Measurements from ENCODE around the gene SMIM32. TPM values are rescaled to one million over a fixed set of nuclear protein-coding genes. Genes with fewer than 3 reads are reported as not detected.
A peak's percentile ranks its signal among the peaks of the same experiment; 100 is the strongest.

The SMIM32 gene
- total RNA-seq, 2 donors from 2014 or later, result not detected

DNA sequence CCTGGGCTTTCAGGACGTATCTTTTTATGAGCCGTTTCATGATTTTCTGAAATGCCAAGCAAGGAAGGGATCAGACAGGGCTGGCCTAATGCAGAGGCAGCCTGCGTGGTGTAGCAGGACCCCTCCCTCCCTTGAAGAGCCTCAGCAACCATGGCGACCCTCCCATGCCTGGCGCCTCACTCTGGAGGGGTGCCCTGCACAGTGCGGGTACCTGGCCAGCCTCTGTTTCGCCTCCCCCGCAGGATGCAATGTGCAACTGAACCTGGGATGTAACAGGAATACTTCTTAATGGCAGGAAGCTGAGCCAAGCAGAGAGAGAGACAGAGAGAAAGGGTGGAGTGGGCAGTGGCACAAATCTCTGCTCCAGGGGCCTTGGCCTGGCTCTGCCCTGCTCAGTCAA lies 23.3 kb upstream of the SMIM32 start:
- Mint-ChIP-seq H3K27me3 (ENCODE audit: low read depth) (peaks cover 16% of the 10 kb centered on the region), H3K27ac (no peak overlapping the region), H3K4me1 (ENCODE audit: low read depth) (no peaks in the 10 kb centered on the region), H3K9me3 (peaks cover 6 to 7% of the 10 kb centered on the region in 2 donors), H3K4me3 (no peak overlapping the region), H3K36me3 (ENCODE audit: insufficient read depth in 2 of 2) (peaks cover 1 to 3% of the 10 kb centered on the region in 2 donors)
- DNase-seq (no peak), ATAC-seq (replicated peaks in 1 of 2) (no peak)

DNA sequence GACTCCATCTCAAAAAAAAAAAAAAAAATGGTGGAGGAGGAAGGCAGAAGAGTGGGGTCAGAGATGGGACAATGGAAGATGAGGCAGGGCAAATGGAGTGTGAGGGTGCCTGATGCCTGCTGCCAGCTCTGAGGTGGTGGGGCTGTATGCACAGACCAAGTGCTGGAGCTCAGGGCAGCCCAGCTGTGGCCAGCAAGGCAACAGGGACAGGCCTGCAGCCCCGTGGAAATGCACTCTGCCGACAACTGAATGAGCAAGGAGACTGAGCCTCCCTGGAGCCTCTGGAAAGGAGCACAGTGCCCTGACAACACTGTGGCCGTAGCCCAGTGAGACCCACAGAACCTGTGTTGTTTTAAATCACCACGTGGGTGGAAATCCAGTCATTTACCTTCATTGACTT lies 22.9 kb upstream of the SMIM32 start:
- Mint-ChIP-seq H3K27me3 (ENCODE audit: low read depth) (peaks cover 17% of the 10 kb centered on the region), H3K4me1 (ENCODE audit: low read depth) (no peaks in the 10 kb centered on the region), H3K4me3 (no peak overlapping the region), H3K27ac (no peak overlapping the region), H3K36me3 (ENCODE audit: insufficient read depth in 2 of 2) (no peaks in the 10 kb centered on the region), H3K9me3 (peaks cover 2 to 3% of the 10 kb centered on the region in 2 donors)
- ATAC-seq (replicated peaks in 1 of 2) (no peak), DNase-seq (no peak)

DNA sequence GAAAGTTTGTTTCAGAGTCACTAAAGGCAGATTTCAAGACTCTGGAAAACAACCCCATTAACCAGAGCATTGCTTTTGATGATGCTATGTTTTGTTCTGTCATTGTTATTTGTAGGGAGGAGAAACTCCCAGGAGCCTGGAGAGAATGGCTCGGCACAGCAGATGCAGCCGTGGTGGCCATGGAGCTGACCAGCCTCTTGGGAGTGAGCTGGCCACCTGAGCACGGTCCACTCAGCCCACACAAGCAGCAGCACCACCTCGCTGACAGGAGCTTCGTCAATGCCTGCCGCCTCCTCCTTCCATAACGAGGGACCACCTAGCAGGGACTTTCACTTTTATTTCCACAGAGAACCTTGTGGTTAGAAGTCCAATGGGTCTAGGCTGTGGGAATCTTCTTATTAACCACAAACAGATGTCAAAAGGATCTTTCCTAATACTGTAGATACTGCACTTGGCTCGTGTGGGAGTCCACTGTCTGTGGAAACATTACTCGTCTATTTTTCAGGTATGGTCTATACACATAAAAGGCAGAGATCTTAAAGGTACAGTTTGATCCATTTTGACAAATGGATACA lies 21.0 kb upstream of the SMIM32 start:
- no peaks in the 10 kb centered on the region for H3K9me3 Mint-ChIP-seq
- ATAC-seq (replicated peaks in 1 of 2), result no peak
- no peaks in the 10 kb centered on the region for H3K4me1 Mint-ChIP-seq (ENCODE audit: low read depth)
- H3K27ac Mint-ChIP-seq, result no peak overlapping the region
- no peak overlapping the region for H3K4me3 Mint-ChIP-seq
- DNase-seq, result no peak
- no peaks in the 10 kb centered on the region for H3K36me3 Mint-ChIP-seq (ENCODE audit: insufficient read depth in 2 of 2)
- peaks cover 20% of the 10 kb centered on the region for H3K27me3 Mint-ChIP-seq (ENCODE audit: low read depth)

DNA sequence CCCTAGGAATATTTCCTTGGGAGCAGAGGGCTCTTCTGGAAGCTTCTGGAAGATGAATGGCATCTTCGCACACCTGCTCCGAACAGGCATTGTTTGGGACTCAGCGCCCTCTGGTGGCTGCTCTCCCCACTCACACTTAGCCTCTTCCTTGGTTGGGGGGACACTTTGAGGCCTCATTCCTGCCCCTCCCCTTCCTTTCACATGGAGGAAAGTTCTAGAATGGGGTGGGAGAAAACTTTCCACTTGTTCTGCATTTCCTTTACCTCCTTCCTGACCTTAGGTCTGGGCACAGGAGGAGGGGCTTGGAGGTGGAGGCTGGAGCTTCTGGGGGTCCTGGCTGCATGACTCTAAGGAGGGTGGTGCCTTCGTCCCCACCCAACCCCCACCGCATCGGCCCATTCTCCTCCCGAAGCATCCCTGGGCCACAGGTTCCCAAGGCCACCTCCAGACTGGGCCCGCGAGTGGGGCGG lies 19.3 kb upstream of the SMIM32 start:
- H3K27ac Mint-ChIP-seq, result no peak overlapping the region
- H3K36me3 Mint-ChIP-seq (ENCODE audit: insufficient read depth in 2 of 2), result no peaks in the 10 kb centered on the region
- ATAC-seq (replicated peaks in 1 of 2) (no peak), DNase-seq (peak; percentile 36 to 48)
- no peaks in the 10 kb centered on the region for H3K4me1 Mint-ChIP-seq (ENCODE audit: low read depth)
- no peaks in the 10 kb centered on the region for H3K9me3 Mint-ChIP-seq
- H3K27me3 Mint-ChIP-seq (ENCODE audit: low read depth), result peaks cover 30% of the 10 kb centered on the region
- no peak overlapping the region for H3K4me3 Mint-ChIP-seq

DNA sequence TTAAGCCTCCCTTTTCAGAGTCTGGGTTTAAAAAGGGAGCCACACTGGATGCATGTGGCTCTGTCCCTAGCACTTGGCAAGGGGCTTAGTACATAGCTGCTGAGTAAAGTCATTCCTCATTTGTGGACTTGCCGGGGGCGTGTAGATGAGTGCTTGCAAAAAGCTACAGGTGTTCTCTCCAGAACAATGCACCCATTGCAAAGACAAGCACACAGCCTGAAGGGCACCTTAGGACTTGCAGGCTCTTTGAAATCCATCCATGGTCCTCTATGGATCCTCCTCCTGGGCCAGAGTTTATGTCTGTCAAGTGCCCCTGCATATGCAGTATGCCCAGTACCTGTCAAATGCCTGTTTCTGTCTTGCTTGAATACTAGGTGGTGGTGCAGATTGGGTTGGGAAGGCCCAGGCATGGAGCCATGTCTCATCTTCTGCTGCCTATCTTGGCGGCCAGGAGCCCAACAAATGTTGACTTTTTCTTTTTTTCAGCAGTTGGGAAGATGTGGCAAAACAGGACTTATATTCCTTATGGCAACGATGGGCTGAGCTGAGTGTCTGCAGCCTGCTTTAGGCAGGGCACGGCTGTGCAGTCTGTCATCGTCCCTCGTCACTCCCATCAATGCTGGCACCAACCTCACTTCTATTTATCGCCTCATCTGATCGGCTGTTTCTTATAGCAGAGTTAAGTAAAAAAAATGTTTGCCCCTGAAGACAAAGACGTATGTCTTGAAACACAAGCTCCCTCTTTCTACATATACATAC lies 18.5 kb upstream of the SMIM32 start:
- no peak for DNase-seq
- no peak overlapping the region for H3K27ac Mint-ChIP-seq
- no peak for ATAC-seq (replicated peaks in 1 of 2)

DNA sequence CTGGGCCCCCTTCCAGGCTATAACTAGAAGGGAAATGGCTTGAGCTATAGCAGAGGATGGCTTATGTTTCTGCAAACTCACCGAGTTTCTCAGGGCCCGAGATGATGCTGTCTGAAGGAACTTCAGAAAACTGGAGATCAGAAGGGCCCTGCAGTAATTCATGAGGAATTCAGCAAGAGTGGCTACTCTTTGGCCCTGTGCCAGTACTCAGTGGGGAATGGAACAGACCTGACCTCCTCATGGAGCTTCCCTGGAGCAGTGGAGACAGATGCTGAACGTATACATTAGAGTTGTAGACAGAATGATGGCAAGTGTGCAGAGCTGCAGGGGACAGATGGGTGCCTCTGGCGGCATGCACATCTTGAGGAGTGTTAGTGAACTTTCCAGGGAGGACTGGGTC lies 17.3 kb upstream of the SMIM32 start:
- H3K27ac Mint-ChIP-seq, result no peak overlapping the region
- ATAC-seq (replicated peaks in 1 of 2), result no peak
- H3K4me1 Mint-ChIP-seq (ENCODE audit: low read depth), result no peaks in the 10 kb centered on the region
- peaks cover 0 to 1% of the 10 kb centered on the region in 2 donors for H3K9me3 Mint-ChIP-seq
- H3K27me3 Mint-ChIP-seq (ENCODE audit: low read depth), result peaks cover 26% of the 10 kb centered on the region
- no peak overlapping the region for H3K4me3 Mint-ChIP-seq
- no peak for DNase-seq
- H3K36me3 Mint-ChIP-seq (ENCODE audit: insufficient read depth in 2 of 2), result no peaks in the 10 kb centered on the region

More for the DNA sequence above, 18.5 kb upstream of the SMIM32 start:
- no peaks in the 10 kb centered on the region for H3K36me3 Mint-ChIP-seq (ENCODE audit: insufficient read depth in 2 of 2)
- H3K4me3 Mint-ChIP-seq, result no peak overlapping the region
- H3K27me3 Mint-ChIP-seq (ENCODE audit: low read depth), result peaks cover 26% of the 10 kb centered on the region
- no peaks in the 10 kb centered on the region for H3K4me1 Mint-ChIP-seq (ENCODE audit: low read depth)
- no peaks in the 10 kb centered on the region for H3K9me3 Mint-ChIP-seq

DNA sequence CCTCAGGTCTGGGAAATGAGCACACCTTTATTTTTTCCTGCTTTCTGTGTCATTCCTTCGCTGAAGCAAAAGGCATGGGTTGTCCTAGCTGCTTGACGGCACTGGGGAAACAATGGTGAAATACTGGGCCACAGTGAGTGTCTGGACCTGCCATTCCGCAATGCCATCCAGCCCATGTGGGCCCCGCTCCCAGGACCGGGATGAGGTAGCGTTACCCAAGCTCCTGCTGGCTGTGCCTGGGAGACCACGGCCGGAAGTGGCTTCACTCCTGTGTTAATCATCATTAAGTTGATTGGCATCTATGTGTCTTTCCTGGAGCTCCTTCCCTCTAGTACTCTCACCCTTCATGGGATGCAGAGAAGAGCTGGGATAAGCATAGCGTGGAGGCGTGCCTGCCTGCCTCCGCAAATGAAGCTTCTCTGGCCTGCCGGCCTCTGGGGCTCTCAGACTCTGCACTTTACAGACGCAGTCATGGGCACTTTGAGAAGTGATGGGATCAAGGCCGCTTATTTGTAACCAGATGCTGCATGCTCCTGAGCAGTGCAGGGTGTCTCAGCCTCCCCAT lies 16.5 kb upstream of the SMIM32 start:
- Mint-ChIP-seq H3K36me3 (ENCODE audit: insufficient read depth in 2 of 2) (no peaks in the 10 kb centered on the region), H3K27me3 (ENCODE audit: low read depth) (peaks cover 26% of the 10 kb centered on the region), H3K27ac (no peak overlapping the region), H3K4me3 (no peak overlapping the region), H3K9me3 (peaks cover 0 to 1% of the 10 kb centered on the region in 2 donors), H3K4me1 (ENCODE audit: low read depth) (no peaks in the 10 kb centered on the region)
- DNase-seq, result no peak
- no peak for ATAC-seq (replicated peaks in 1 of 2)

DNA sequence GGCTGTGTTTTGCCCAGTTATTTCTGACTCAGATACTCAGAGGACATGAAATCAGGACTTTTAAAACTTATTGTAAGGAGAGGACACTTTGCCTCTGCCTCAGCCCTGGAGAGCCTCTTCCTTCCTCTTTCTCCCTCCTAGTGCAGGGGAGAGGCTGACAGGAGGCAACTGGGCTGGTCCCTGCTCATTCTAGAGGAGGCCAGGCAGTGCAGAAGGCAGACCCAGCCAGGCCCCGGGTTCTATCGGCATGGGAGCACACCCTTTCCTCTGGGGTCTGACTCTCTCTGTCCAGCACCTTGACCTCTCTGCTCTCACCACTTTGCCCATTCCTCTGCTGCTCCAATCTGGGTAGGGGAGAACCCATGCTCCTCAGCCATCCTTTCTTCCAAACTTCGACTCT lies 16.0 kb upstream of the SMIM32 start:
- Mint-ChIP-seq H3K27ac (no peak overlapping the region), H3K4me1 (ENCODE audit: low read depth) (no peaks in the 10 kb centered on the region), H3K9me3 (peaks cover 0 to 1% of the 10 kb centered on the region in 2 donors), H3K36me3 (ENCODE audit: insufficient read depth in 2 of 2) (no peaks in the 10 kb centered on the region), H3K27me3 (ENCODE audit: low read depth) (peaks cover 31% of the 10 kb centered on the region), H3K4me3 (no peak overlapping the region)
- DNase-seq, result no peak
- ATAC-seq (replicated peaks in 1 of 2), result no peak

DNA sequence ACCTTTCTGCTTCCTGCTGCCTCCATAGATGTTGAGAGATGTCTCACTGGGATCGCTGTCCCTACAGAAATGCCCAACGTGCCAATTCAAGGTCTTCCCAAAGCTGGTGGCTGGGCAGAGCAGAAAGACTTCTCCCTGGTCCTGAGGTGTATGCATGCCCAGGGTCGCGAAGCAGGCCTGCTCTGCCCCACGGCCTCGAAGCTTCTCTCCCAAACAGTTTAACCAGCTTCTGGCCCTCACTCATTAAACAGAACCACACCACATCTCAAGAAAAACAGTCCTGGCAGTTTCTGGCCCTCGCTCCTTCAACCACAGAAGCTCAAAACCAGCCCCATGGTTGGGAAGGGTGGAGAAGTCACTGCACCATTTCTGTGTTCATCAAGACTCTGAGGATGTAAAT lies 14.7 kb upstream of the SMIM32 start:
- Mint-ChIP-seq H3K9me3 (peaks cover 0 to 1% of the 10 kb centered on the region in 2 donors), H3K27me3 (ENCODE audit: low read depth) (peaks cover 36% of the 10 kb centered on the region), H3K4me1 (ENCODE audit: low read depth) (no peaks in the 10 kb centered on the region), H3K36me3 (ENCODE audit: insufficient read depth in 2 of 2) (no peaks in the 10 kb centered on the region), H3K4me3 (no peak overlapping the region), H3K27ac (no peak overlapping the region)
- no peak for DNase-seq
- ATAC-seq (replicated peaks in 1 of 2), result no peak

DNA sequence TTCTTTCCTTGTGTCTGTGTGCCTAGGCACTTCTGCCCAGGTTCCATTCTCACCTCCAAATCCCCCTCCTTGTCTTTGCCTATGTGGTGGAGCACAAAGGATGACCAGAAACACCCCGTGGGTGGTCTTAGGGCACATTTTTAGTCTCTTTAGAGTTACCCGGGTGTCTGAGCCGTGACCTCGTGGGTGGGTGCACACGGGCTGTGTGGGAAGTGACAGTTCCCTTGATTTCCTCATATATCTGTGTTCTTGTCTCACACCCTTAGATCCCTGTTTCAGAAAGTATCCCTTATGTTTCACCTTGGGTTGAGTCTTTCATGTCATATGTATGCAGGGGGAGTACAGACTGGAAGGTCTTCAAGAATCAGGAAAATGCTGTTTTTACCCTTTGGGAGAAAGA lies 13.4 kb upstream of the SMIM32 start:
- no peak for ATAC-seq (replicated peaks in 1 of 2)
- Mint-ChIP-seq H3K4me3 (no peak overlapping the region), H3K27me3 (ENCODE audit: low read depth) (peaks cover 34% of the 10 kb centered on the region), H3K36me3 (ENCODE audit: insufficient read depth in 2 of 2) (no peaks in the 10 kb centered on the region), H3K4me1 (ENCODE audit: low read depth) (no peaks in the 10 kb centered on the region), H3K9me3 (peaks cover 0 to 1% of the 10 kb centered on the region in 2 donors), H3K27ac (no peak overlapping the region)
- no peak for DNase-seq

DNA sequence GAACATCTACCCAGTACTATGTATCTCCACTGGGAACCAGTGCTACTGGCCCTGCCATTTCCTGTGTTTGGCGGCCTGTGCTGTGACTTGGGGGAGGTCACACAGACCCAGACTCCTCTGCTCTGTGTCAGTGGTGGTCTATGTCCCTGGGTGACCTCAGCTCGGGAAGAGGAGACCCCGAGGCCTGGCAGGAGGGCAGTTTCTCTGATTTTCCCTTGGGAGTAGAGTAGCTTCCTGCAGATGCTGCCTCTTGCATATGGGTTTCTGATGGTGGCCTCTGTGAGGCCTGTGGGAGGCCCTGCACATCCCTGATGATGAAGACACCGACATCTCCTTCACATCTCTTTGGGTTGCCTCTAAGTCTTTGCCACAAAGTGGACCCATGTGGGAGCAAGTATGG lies 13.0 kb upstream of the SMIM32 start:
- Mint-ChIP-seq H3K4me1 (ENCODE audit: low read depth) (no peaks in the 10 kb centered on the region), H3K9me3 (peaks cover 0 to 1% of the 10 kb centered on the region in 2 donors), H3K4me3 (no peak overlapping the region), H3K27ac (no peak overlapping the region), H3K27me3 (ENCODE audit: low read depth) (peaks cover 33% of the 10 kb centered on the region), H3K36me3 (ENCODE audit: insufficient read depth in 2 of 2) (no peaks in the 10 kb centered on the region)
- ATAC-seq (replicated peaks in 1 of 2) (no peak), DNase-seq (no peak)

DNA sequence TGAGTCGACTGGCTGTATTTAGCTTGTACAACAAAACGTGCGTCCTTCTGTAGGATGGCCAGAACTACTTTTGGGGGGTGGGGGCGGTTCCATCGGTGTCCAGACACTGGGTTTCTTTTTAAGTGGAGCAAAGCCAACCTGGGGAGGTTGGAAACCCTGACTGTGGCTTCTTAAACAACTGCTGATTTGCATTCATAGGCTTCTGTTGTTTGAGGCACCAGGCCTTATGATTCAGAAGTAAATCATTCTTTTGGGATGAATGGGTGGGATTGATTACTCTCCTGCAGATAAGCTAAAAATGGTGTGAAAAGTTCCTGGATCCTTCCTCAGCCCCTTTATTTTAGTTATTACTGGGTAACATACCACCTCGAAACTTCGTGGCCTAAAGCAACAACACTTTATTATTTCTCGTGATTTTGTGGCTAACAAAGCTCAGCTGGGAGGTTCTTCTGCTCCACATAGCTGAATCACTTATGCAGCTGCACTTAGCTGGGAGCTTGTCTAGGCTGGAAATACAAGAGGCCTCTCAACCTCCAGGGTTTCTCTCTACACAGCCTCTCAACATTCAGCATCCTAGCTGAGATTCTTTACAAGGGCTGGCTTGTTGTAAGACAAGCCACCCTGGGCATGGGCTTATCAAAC lies 12.2 kb upstream of the SMIM32 start:
- no peak for DNase-seq
- Mint-ChIP-seq H3K4me1 (ENCODE audit: low read depth) (no peaks in the 10 kb centered on the region), H3K9me3 (peaks cover 0 to 1% of the 10 kb centered on the region in 2 donors), H3K4me3 (no peak overlapping the region), H3K36me3 (ENCODE audit: insufficient read depth in 2 of 2) (no peaks in the 10 kb centered on the region), H3K27me3 (ENCODE audit: low read depth) (peaks cover 29% of the 10 kb centered on the region), H3K27ac (no peak overlapping the region)
- no peak for ATAC-seq (replicated peaks in 1 of 2)

DNA sequence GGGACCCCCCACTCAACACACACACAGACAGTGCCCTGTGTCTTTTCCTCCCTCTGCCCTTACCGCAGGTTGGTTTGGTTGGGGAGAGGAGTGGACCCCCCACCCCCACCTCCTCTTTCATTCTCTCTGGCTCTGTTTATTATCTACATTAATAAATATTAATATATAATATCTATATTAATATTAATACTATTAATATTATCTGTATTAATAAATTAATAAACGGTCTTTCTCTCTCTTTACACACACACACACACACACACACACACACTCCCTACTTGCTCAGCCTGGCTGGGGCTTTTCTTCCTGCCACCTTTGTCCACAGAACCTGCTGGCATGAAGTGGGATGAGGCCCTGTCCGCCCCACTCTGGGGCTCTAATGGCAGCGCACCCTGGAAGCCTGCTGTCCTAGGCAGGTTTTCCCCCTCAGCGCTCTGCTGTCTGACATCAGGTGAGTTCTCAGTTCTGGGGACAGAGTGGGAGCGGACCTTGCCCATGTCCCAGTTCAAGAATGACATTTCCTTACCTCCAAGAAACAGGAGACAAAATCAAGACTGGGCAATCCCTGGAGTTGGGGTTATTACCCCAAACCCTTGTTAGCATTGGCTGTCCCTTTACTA lies 10.5 kb upstream of the SMIM32 start:
- Mint-ChIP-seq H3K36me3 (ENCODE audit: insufficient read depth in 2 of 2) (no peaks in the 10 kb centered on the region), H3K9me3 (peaks cover 0 to 1% of the 10 kb centered on the region in 2 donors), H3K27me3 (ENCODE audit: low read depth) (peaks cover 24% of the 10 kb centered on the region), H3K4me3 (no peak overlapping the region), H3K27ac (no peak overlapping the region), H3K4me1 (ENCODE audit: low read depth) (no peaks in the 10 kb centered on the region)
- no peak for DNase-seq
- no peak for ATAC-seq (replicated peaks in 1 of 2)

Measured in activated T-cell treated with anti-CD3 and anti-CD28 coated beads, Interleukin-2, amount 50 U/mL, for 72 hours (primary cell).